Large intestine (tissue), 3 donors: Measurements from ENCODE around the gene AP5S1. TPM values are rescaled to one million over a fixed set of nuclear protein-coding genes. Genes with fewer than 3 reads are reported as not detected.
A peak's percentile ranks its signal among the peaks of the same experiment; 100 is the strongest.

Experiments
- DNase-seq, 2 donors: peaks; one replicate each; pipeline versions ENCODE4 v3.0.0 to v3.0.0-alpha.2; 2013
- H3K27ac ChIP-seq: one replicate; pipeline ENCODE4 v1.5.1; 2013; ENCODE audit warnings: low read length
- H3K27me3 ChIP-seq: 2 replicates; pipeline ENCODE4 v1.6.1; 2013; ENCODE audit warnings: low read length; ENCODE audit not compliant: control insufficient read depth, insufficient read depth
- H3K36me3 ChIP-seq: 2 replicates; pipeline ENCODE4 v1.6.1; 2013; ENCODE audit warnings: low read length; ENCODE audit not compliant: control insufficient read depth, insufficient read depth
- H3K4me1 ChIP-seq: one replicate; pipeline ENCODE4 v1.6.1; 2013; ENCODE audit warnings: low read length; ENCODE audit not compliant: control insufficient read depth, insufficient read depth
- H3K4me3 ChIP-seq: one replicate; pipeline ENCODE4 v1.5.1; 2013; ENCODE audit warnings: low read length
- H3K9me3 ChIP-seq: one replicate; pipeline ENCODE4 v1.6.1; 2013; ENCODE audit warnings: mild to moderate bottlenecking, low read depth, low read length, moderate library complexity; ENCODE audit not compliant: control insufficient read depth
- WGBS: methylation state at CpG from one replicate; pipeline ENCODE4 v1.1.5; 2013; ENCODE audit warnings: low lambda C conversion rate; ENCODE audit not compliant: insufficient coverage; 5-methylcytosine and 5-hydroxymethylcytosine counted together
- polyA plus RNA-seq: library from polyadenylated mRNA; unstranded; fragments of 120-200 nt; gene quantifications from one replicate; pipeline ENCODE4 v1.2.1, GENCODE V29; 2013

Gene AP5S1
- polyA plus RNA-seq, 1 donor: 8.2 TPM

GRCh38 chr20:3800256-3800877, 20.0 kb upstream of the AP5S1 start:
- H3K36me3 ChIP-seq: peaks cover 53% of the 10 kb centered on the region
- H3K4me3 ChIP-seq: no peak overlapping the region
- no peaks in the 10 kb centered on the region for H3K9me3 ChIP-seq
- peaks cover 49% of the 10 kb centered on the region for H3K4me1 ChIP-seq
- no CpG with 5 or more reads among the region's 18 CpGs for WGBS
- DNase-seq: no peak
- H3K27me3 ChIP-seq: no peaks in the 10 kb centered on the region
- H3K27ac ChIP-seq: peak overlapping the region; percentile 89

- Histone ChIP-seq H3K4me1 (peaks cover 51% of the 10 kb centered on the region), H3K36me3 (peaks cover 57% of the 10 kb centered on the region), H3K4me3 (no peak overlapping the region), H3K27me3 (no peaks in the 10 kb centered on the region), H3K27ac (no peak overlapping the region), H3K9me3 (no peaks in the 10 kb centered on the region)
- no CpG with 5 or more reads among the region's 8 CpGs for WGBS
- no peak for DNase-seq
These were observed 19.5 kb upstream of the AP5S1 start for GRCh38 chr20:3800878-3801260.

DNA sequence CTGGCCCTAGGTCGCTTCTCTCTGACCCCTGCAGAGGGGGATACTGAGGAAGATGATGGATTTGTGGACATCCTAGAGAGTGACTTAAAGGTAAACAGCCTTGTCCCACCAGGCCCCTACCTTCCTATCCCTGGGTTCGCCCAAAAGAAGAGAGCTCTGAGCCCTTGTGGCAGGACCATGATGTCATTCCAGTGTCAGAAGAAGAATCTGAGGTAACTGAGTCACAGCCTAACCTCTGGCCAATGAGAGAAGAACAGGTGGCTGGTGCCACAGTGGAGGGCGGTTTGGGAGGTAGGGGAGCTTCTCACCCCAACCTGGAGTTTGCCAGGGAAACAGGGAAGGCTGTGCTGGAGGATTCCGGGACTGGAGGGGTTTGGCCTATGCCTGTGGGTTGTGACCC, 19.0 kb upstream of the AP5S1 start:
- DNase-seq: no peak
- Histone ChIP-seq H3K36me3 (peaks cover 57% of the 10 kb centered on the region), H3K4me3 (no peak overlapping the region), H3K27ac (no peak overlapping the region), H3K27me3 (no peaks in the 10 kb centered on the region), H3K4me1 (peaks cover 55% of the 10 kb centered on the region), H3K9me3 (no peaks in the 10 kb centered on the region)
- no CpG with 5 or more reads among the region's 4 CpGs for WGBS

DNA sequence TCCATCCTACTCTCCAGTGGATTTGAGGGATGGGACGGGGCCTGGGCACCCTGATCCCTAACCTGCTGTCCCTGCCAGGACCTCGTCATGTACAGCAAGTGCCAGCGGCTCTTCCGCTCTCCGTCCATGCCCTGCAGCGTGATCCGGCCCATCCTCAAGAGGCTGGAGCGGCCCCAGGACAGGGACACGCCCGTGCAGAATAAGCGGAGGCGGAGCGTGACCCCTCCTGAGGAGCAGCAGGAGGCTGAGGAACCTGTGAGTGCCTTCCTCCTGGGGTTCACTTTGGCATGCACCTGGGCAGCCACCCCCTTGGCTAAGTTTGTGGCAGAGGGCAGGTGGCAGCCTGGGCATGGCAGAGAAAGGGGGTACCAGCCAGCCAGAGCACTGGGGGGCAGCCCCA, 18.5 kb upstream of the AP5S1 start:
- H3K4me1 ChIP-seq: peaks cover 55% of the 10 kb centered on the region
- no peak overlapping the region for H3K27ac ChIP-seq
- no peak overlapping the region for H3K4me3 ChIP-seq
- H3K9me3 ChIP-seq: no peaks in the 10 kb centered on the region
- no CpG with 5 or more reads among the region's 13 CpGs for WGBS
- H3K36me3 ChIP-seq: peaks cover 57% of the 10 kb centered on the region
- DNase-seq: no peak
- H3K27me3 ChIP-seq: no peaks in the 10 kb centered on the region

DNA sequence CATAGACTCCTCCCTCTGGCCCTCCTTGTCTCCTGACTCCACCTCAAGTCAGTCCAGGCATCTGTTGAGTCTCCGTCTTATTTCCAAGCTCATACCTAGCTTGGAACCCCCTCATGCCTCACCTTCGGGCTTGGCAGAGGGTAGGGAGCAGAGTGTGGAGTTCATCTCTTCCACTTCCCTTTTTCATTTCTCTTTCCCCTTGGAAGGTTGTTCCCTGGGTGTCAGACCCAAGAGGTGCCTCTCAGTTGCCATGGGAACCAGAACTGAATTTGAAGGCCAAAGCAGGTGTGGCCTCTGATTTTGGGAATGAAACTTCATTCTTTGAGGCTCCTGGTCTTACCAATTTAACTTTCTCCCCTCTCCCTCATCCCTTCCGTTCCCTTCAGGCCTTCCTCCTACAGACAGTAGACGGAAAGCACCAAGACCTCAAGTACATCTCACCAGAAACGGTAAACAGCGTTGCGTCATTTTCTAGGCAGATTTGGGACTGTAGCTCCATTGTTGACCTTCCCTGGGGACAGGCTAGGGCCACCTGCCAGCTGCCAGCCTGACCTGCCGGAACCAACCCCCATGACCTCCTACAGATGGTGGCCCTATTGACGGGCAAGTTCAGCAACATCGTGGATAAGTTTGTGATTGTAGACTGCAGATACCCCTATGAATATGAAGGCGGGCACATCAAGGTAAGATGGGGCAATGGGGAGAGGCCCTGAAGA, 17.7 kb upstream of the AP5S1 start:
- Histone ChIP-seq H3K27me3 (no peaks in the 10 kb centered on the region), H3K27ac (no peak overlapping the region), H3K4me3 (no peak overlapping the region), H3K9me3 (no peaks in the 10 kb centered on the region), H3K36me3 (peaks cover 57% of the 10 kb centered on the region), H3K4me1 (peaks cover 55% of the 10 kb centered on the region)
- WGBS: 83% methylated on average over 1 of the region's 11 CpGs
- DNase-seq: no peak

DNA sequence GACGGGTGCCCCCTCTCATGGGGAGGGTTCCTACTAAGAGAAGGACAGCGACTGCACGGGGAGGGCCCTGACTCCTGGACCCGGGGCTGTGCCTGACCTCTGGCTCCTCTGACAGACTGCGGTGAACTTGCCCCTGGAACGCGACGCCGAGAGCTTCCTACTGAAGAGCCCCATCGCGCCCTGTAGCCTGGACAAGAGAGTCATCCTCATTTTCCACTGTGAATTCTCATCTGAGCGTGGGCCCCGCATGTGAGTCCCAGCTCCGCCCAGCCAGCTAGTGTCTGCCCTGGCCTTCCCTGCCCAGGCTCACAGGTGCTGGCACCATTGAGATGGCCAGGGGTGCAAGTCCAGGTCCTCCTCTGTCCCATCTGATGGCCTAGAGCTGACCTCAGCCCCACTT, 17.1 kb upstream of the AP5S1 start:
- Histone ChIP-seq H3K27ac (no peak overlapping the region), H3K4me3 (no peak overlapping the region), H3K36me3 (peaks cover 57% of the 10 kb centered on the region), H3K9me3 (no peaks in the 10 kb centered on the region), H3K4me1 (peaks cover 57% of the 10 kb centered on the region), H3K27me3 (no peaks in the 10 kb centered on the region)
- DNase-seq: no peak
- no CpG with 5 or more reads among the region's 14 CpGs for WGBS

- Histone ChIP-seq H3K9me3 (no peaks in the 10 kb centered on the region), H3K4me1 (peaks cover 56% of the 10 kb centered on the region), H3K27ac (no peak overlapping the region), H3K27me3 (no peaks in the 10 kb centered on the region), H3K36me3 (peaks cover 57% of the 10 kb centered on the region), H3K4me3 (no peak overlapping the region)
- WGBS: no CpG with 5 or more reads among the region's 6 CpGs
- no peak for DNase-seq
These were observed 16.5 kb upstream of the AP5S1 start for GRCh38 chr20:3803854-3804253.

- no peak for DNase-seq
- Histone ChIP-seq H3K36me3 (peaks cover 57% of the 10 kb centered on the region), H3K4me3 (no peak overlapping the region), H3K4me1 (peaks cover 51% of the 10 kb centered on the region), H3K27me3 (no peaks in the 10 kb centered on the region), H3K27ac (no peak overlapping the region), H3K9me3 (no peaks in the 10 kb centered on the region)
- WGBS: no CpG with 5 or more reads among the region's 11 CpGs
These were observed 16.0 kb upstream of the AP5S1 start for GRCh38 chr20:3804254-3804751.

DNA sequence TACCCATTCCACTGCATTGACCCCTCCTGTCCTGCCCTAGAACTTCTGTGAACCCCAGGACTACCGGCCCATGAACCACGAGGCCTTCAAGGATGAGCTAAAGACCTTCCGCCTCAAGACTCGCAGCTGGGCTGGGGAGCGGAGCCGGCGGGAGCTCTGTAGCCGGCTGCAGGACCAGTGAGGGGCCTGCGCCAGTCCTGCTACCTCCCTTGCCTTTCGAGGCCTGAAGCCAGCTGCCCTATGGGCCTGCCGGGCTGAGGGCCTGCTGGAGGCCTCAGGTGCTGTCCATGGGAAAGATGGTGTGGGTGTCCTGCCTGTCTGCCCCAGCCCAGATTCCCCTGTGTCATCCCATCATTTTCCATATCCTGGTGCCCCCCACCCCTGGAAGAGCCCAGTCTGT, 15.6 kb upstream of the AP5S1 start:
- Histone ChIP-seq H3K36me3 (peaks cover 57% of the 10 kb centered on the region), H3K4me1 (peaks cover 46% of the 10 kb centered on the region), H3K4me3 (no peak overlapping the region), H3K27me3 (no peaks in the 10 kb centered on the region), H3K27ac (no peak overlapping the region), H3K9me3 (no peaks in the 10 kb centered on the region)
- no peak for DNase-seq
- no CpG with 5 or more reads among the region's 11 CpGs for WGBS

GRCh38 chr20:3808544-3808943, 11.8 kb upstream of the AP5S1 start:
- WGBS: no CpG with 5 or more reads among the region's 3 CpGs
- no peak for DNase-seq
- H3K27ac ChIP-seq: peak overlapping the region; percentile 91
- H3K4me3 ChIP-seq: no peak overlapping the region
- H3K4me1 ChIP-seq: peaks cover 53% of the 10 kb centered on the region
- no peaks in the 10 kb centered on the region for H3K9me3 ChIP-seq
- no peaks in the 10 kb centered on the region for H3K27me3 ChIP-seq
- H3K36me3 ChIP-seq: peaks cover 21% of the 10 kb centered on the region
